Measurements from ENCODE around the gene ZEB2. TPM values are rescaled to one million over a fixed set of nuclear protein-coding genes. Genes with fewer than 3 reads are reported as not detected.

The ZEB2 gene
- total RNA-seq, 1 experiment from 2014 or later = 1.2 TPM

DNA sequence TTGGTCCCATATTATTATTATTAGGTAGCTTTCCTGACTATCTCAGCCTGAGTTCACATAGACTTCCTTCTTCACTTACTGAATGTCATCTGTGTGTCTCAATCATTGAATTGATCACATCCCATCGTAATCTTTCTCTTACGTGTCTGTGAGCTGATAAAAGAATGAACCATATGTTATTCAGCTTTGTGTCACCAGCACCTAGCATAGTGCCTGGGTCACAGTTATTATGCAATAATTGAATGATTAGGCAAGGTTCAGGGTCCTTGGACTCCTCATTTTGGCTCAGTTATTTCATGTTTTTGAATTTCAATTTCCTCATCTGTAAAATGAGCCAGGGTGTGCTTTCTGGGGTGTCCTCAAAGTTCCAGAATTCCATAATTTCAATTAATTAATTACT, 107.2 kb downstream of the ZEB2 start:
- Histone ChIP-seq H3K9me3 (ENCODE audit: control insufficient read depth, low read depth, low read length) (no peaks in the 10 kb centered on the region), H2AK5ac (ENCODE audit: insufficient read length, low read length) (no peak overlapping the region), H3K4ac (ENCODE audit: low read depth, low read length) (no peak overlapping the region), H2BK120ac (ENCODE audit: low read depth, low read length, poor library complexity, severe bottlenecking) (no peak overlapping the region), H3K79me2 (ENCODE audit: insufficient read depth, low read length) (no peaks in the 10 kb centered on the region), H3K18ac (ENCODE audit: insufficient read length, low read depth, low read length) (no peak overlapping the region), H2BK5ac (ENCODE audit: insufficient read length, low read length) (no peak overlapping the region), H2BK15ac (ENCODE audit: low read depth, low read length) (no peak overlapping the region), H3K14ac (ENCODE audit: insufficient read depth, low read length) (no peak overlapping the region), H3K4me2 (ENCODE audit: insufficient read depth, insufficient read length, low read length) (no peak overlapping the region), H4K5ac (ENCODE audit: insufficient read length, low read depth, low read length) (no peak overlapping the region), H3K23me2 (ENCODE audit: insufficient read length, low read depth, low read length, poor library complexity, severe bottlenecking) (no peaks in the 10 kb centered on the region), H2BK20ac (ENCODE audit: low read depth, low read length, poor library complexity, severe bottlenecking) (no peak overlapping the region), H3K56ac (ENCODE audit: insufficient read length, low read depth, low read length) (no peak overlapping the region), H3K23ac (ENCODE audit: insufficient read length, low read depth, low read length) (no peak overlapping the region), H3K27me3 (ENCODE audit: insufficient read depth, low read length) (no peaks in the 10 kb centered on the region), H3K27ac (ENCODE audit: insufficient read length, low read depth, low read length) (no peak overlapping the region), H4K8ac (replicated peaks; ENCODE audit: insufficient read length, low read depth, low read length) (no peak overlapping the region), H3K79me1 (ENCODE audit: insufficient read depth, low read depth, low read length, poor library complexity, severe bottlenecking) (no peaks in the 10 kb centered on the region), H2AFZ (ENCODE audit: low read length) (no peak overlapping the region), H3T11ph (ENCODE audit: low read length) (no peak overlapping the region), H4K91ac (ENCODE audit: insufficient read length, low read depth, low read length) (no peak overlapping the region), H3K4me1 (ENCODE audit: insufficient read depth, low read length) (peaks cover 6% of the 10 kb centered on the region; the same call in 1 of the 2 replicates), H3K9ac (ENCODE audit: extremely low read depth, insufficient read length, low read length) (no peak overlapping the region), H2BK12ac (ENCODE audit: insufficient read length, low read depth, low read length) (no peak overlapping the region), H4K20me1 (ENCODE audit: control insufficient read depth, insufficient read depth, insufficient read length) (no peaks in the 10 kb centered on the region)
- Mint-ChIP-seq H3K36me3 (ENCODE audit: insufficient read depth in 1 of 3, low read depth in 3 of 3) (no peaks in the 10 kb centered on the region; a peak in 2 of 7 replicates), H3K27me3 (ENCODE audit: low read depth) (no peaks in the 10 kb centered on the region), H3K9me3 (no peaks in the 10 kb centered on the region; a peak in 2 of 5 replicates), H3K27ac (no peak overlapping the region; a peak in 1 of 7 replicates), H3K4me3 (no peak overlapping the region), H3K4me1 (peaks cover 16 to 19% of the 10 kb centered on the region in 2 experiments)
- no peak for TF ChIP-seq CTCF (conservative IDR thresholded peaks at IDR 0.05)
- WGBS (ENCODE audit: extremely low coverage, insufficient read length, low lambda C conversion rate) = no CpG with 5 or more reads among the region's 2 CpGs
- no peak for DNase-seq

Data from H9 (cell line).